Activated CD8-positive, alpha-beta memory T cell treated with anti-CD3 and anti-CD28 coated beads for 4 hours (primary cell): ENCODE data around the gene SIGLEC10.

Experiments
- DNase-seq, 2 donors: peaks; one replicate each; pipeline ENCODE4 v3.0.0-alpha.2; 2020; ENCODE audit warnings: low read depth in 2 of 2

The SIGLEC10 gene

DNA sequence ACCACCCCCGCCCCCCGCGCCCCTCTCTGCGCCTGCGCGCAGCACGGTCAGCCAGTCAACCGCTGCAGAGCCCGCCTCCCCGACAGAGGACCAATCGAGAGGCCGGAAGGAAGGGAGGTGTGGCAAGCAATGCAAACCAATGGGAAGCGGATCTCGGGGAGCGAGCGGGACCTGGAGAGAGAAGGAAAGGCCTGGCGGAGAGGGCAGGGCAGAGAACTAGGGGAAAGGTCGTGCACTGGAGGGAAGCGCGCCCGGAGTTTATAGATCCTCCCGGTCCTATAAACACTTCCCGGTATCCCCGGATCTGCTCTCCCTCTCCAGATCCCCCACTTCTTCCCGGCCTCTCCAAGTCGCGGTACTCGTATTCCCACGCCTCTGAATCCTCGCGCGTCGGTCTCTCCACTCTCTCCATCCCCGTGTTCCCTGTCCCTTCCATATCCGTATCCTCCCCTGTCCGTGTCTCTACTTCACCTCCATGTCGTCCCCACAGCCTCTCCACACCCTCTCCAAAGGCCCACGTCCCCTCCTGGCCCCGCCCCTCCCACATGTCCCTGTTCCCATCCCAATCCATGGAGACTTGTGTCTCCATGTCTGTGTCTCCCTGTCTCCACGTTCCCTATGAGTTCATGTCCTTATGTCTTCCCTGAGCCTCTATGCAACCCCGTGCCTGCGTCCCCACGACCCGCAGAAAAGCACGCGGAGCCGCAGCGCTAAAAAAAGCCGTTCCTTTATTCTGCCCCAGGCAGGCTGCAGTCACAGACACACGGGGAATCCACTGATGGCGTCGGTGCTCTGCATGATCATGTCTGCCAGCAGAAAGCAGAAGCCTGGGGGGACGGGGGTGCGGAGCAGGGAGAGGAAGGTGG, 50.8 kb downstream of the SIGLEC10 start:
- DNase-seq, result peak; percentile 81 to 91

GRCh38 chr19:51365965-51366388, 51.5 kb downstream of the SIGLEC10 start, which contains the start of gene ETFB:
Gene ETFB (minus strand): TSS chr19:51366388. CDS start chr19:51366326, 62 bp downstream.
- DNase-seq, result no peak

GRCh38 chr19:51365211-51365964, 52.1 kb downstream of the SIGLEC10 start:
- no peak for DNase-seq

- no peak for DNase-seq
Measured at GRCh38 chr19:51364200-51365106, 53.0 kb downstream of the SIGLEC10 start.

DNA sequence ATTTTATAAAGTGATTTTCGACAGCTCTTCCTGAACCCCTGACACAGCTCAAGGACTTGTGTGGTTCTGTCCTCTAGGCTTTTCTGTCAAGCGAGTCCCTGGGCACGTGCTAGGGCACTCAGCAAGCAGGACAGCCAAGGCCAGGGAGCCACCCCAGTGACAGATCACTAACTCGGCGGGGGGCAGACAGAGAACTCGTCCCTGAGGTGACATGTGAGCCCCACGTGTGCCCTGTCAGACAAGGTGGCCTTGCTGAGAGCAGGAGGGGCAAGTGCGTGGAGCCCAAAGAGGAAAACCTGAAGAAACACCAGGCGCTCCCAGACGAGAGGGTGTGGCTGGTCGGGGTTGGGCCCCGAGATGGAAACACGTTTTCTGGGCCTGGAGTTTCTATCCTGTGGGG, 56.2 kb downstream of the SIGLEC10 start:
- no peak for DNase-seq
